Measurements from ENCODE around the gene NDUFA8. TPM values are rescaled to one million over a fixed set of nuclear protein-coding genes. Genes with fewer than 3 reads are reported as not detected.

NDUFA8 gene
- total and polyA plus RNA-seq, 2 donors (not counting 1 experiment from before 2014, with no cell fraction given) = 26.6 to 90.2 TPM

DNA sequence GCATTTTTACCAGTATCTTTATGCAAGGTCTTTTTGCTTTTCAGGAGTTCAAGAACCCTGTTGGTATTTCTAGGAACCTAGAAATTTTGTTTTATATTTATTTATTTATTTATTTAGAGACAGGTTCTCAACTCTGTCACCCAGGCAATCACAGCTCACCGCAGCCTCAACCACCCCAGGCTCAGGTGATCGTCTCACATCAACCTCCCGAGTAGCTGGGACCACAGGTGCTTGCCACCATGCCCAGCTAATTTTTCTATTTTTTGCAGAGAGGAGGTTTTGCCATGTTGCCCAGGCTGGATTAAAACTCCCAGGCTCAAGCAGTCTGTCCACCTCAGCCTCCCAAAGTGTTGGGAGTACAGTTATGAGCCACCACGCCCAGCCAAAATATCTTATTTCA lies 36.3 kb upstream of the NDUFA8 start:
- H3K27me3 ChIP-seq (ENCODE audit: control insufficient read depth, insufficient read depth, low read length) = peaks cover 3% of the 10 kb centered on the region
- no peaks in the 10 kb centered on the region for H3K9me3 ChIP-seq (ENCODE audit: control insufficient read depth, insufficient read depth, low read depth, low read length)
- peaks cover 3% of the 10 kb centered on the region for H3K4me1 ChIP-seq (ENCODE audit: control insufficient read depth, extremely low read depth, insufficient read depth, low read length)
- no peak overlapping the region for H3K4me2 ChIP-seq (ENCODE audit: extremely low read depth, insufficient read depth, low read length)
- DNase-seq (ENCODE audit: low read depth in 2 of 2) = no peak
- TF ChIP-seq EZH2 (IDR thresholded peaks at IDR 0.05; ENCODE audit: low read length, missing control alignments) = no peak
- TF ChIP-seq, protein P1, sequence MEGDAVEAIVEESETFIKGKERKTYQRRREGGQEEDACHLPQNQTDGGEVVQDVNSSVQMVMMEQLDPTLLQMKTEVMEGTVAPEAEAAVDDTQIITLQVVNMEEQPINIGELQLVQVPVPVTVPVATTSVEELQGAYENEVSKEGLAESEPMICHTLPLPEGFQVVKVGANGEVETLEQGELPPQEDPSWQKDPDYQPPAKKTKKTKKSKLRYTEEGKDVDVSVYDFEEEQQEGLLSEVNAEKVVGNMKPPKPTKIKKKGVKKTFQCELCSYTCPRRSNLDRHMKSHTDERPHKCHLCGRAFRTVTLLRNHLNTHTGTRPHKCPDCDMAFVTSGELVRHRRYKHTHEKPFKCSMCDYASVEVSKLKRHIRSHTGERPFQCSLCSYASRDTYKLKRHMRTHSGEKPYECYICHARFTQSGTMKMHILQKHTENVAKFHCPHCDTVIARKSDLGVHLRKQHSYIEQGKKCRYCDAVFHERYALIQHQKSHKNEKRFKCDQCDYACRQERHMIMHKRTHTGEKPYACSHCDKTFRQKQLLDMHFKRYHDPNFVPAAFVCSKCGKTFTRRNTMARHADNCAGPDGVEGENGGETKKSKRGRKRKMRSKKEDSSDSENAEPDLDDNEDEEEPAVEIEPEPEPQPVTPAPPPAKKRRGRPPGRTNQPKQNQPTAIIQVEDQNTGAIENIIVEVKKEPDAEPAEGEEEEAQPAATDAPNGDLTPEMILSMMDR (conservative IDR thresholded peaks at IDR 0.05 in 1 of 2, IDR thresholded peaks at IDR 0.05 in 1 of 2; ENCODE audit: low read depth in 1 of 2, low read length in 2 of 2) = no peak
- no peaks in the 10 kb centered on the region for H4K20me1 ChIP-seq (ENCODE audit: control insufficient read depth, extremely low read depth, insufficient read depth, low read length)
- H3K36me3 ChIP-seq (ENCODE audit: control insufficient read depth, insufficient read depth, low read length) = no peaks in the 10 kb centered on the region
- no peak overlapping the region for H3K27ac ChIP-seq (ENCODE audit: insufficient read depth, low read length)
- H3K4me3 ChIP-seq (replicated peaks in 1 of 4; ENCODE audit: control extremely low read depth in 1 of 4, insufficient read depth in 1 of 4, low read depth in 3 of 4, low read length in 4 of 4) = no peak overlapping the region
- H2AFZ ChIP-seq (ENCODE audit: low read length) = no peak overlapping the region
- H3K79me2 ChIP-seq (ENCODE audit: control insufficient read depth, insufficient read depth, low read length) = no peaks in the 10 kb centered on the region
- no peak overlapping the region for H3K9ac ChIP-seq (ENCODE audit: insufficient read depth, low read length)

DNA sequence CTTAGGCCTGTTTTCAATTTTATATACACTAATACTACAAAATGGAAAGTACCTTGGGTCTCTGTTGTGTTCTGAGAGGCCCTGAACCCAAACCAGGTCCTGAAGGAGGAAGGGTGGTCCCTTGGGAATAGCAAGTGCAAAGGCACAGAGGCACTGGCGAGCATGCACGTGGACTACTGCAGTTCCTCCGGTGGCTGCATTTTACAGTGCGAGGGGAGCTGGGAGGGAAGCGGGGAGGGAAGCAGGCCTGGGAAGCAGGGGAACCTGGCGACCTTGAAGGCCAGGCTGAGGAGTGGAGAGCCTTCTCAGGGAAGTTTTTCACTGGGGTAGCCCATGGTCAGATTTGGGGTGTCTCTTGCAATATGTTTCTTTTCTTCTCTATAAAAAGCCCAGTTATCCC lies 34.1 kb upstream of the NDUFA8 start:
- Histone ChIP-seq H3K79me2 (ENCODE audit: control insufficient read depth, insufficient read depth, low read length) (no peaks in the 10 kb centered on the region), H3K9me3 (ENCODE audit: control insufficient read depth, insufficient read depth, low read depth, low read length) (no peaks in the 10 kb centered on the region)
- TF ChIP-seq EZH2 (IDR thresholded peaks at IDR 0.05; ENCODE audit: low read length, missing control alignments) = no peak
- TF ChIP-seq, protein P1 (conservative IDR thresholded peaks at IDR 0.05 in 1 of 2, IDR thresholded peaks at IDR 0.05 in 1 of 2; ENCODE audit: low read depth in 1 of 2, low read length in 2 of 2) = no peak

DNA sequence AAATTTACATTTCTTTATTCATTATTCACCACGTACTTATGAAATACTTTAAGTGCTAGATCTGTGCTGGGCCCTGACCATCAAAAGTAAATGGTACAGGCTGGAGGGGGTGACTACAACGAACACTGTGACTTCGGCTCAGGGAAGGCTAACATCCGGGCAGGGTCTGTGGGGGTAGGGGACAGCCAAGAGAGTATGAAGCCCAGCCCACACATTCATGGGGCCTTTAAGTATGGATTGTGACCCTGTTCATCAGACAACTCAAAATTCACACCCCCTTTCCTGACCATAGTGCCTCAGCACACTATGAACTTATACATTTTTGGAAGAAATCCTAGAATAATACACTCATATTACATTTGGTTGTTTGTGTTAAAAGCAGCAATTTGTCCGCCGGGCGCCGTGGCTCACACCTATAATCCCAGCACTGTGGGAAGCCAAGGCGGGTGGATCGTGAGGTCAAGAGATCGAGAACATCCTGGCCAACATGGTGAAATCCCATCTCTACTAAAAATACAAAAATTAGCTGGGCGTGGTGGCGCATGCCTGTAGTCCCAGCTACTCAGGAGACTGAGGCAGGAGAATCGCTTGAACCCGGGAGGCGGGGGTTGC lies 33.4 kb upstream of the NDUFA8 start:
- DNase-seq (ENCODE audit: low read depth in 2 of 2) = no peak

More for the DNA sequence above, 34.1 kb upstream of the NDUFA8 start:
- peaks cover 3% of the 10 kb centered on the region for H3K27me3 ChIP-seq (ENCODE audit: control insufficient read depth, insufficient read depth, low read length)
- no peaks in the 10 kb centered on the region for H3K36me3 ChIP-seq (ENCODE audit: control insufficient read depth, insufficient read depth, low read length)
- no peak overlapping the region for H3K27ac ChIP-seq (ENCODE audit: insufficient read depth, low read length)
- H4K20me1 ChIP-seq (ENCODE audit: control insufficient read depth, extremely low read depth, insufficient read depth, low read length) = no peaks in the 10 kb centered on the region
- no peak overlapping the region for H3K4me2 ChIP-seq (ENCODE audit: extremely low read depth, insufficient read depth, low read length)
- H3K4me1 ChIP-seq (ENCODE audit: control insufficient read depth, extremely low read depth, insufficient read depth, low read length) = peaks cover 3% of the 10 kb centered on the region
- no peak for DNase-seq (ENCODE audit: low read depth in 2 of 2)
- H3K9ac ChIP-seq (ENCODE audit: insufficient read depth, low read length) = no peak overlapping the region
- H3K4me3 ChIP-seq (replicated peaks in 1 of 4; ENCODE audit: control extremely low read depth in 1 of 4, insufficient read depth in 1 of 4, low read depth in 3 of 4, low read length in 4 of 4) = no peak overlapping the region
- H2AFZ ChIP-seq (ENCODE audit: low read length) = no peak overlapping the region

More for the DNA sequence above, 33.4 kb upstream of the NDUFA8 start:
- TF ChIP-seq EZH2 (IDR thresholded peaks at IDR 0.05; ENCODE audit: low read length, missing control alignments) = no peak
- TF ChIP-seq, protein P1 (conservative IDR thresholded peaks at IDR 0.05 in 1 of 2, IDR thresholded peaks at IDR 0.05 in 1 of 2; ENCODE audit: low read depth in 1 of 2, low read length in 2 of 2) = no peak
- Histone ChIP-seq H3K36me3 (ENCODE audit: control insufficient read depth, insufficient read depth, low read length) (no peaks in the 10 kb centered on the region), H4K20me1 (ENCODE audit: control insufficient read depth, extremely low read depth, insufficient read depth, low read length) (no peaks in the 10 kb centered on the region), H3K9me3 (ENCODE audit: control insufficient read depth, insufficient read depth, low read depth, low read length) (no peaks in the 10 kb centered on the region), H3K27ac (ENCODE audit: insufficient read depth, low read length) (no peak overlapping the region), H3K4me2 (ENCODE audit: extremely low read depth, insufficient read depth, low read length) (no peak overlapping the region), H3K9ac (ENCODE audit: insufficient read depth, low read length) (no peak overlapping the region), H3K4me3 (replicated peaks in 1 of 4; ENCODE audit: control extremely low read depth in 1 of 4, insufficient read depth in 1 of 4, low read depth in 3 of 4, low read length in 4 of 4) (no peak overlapping the region), H2AFZ (ENCODE audit: low read length) (no peak overlapping the region), H3K27me3 (ENCODE audit: control insufficient read depth, insufficient read depth, low read length) (peaks cover 3% of the 10 kb centered on the region), H3K79me2 (ENCODE audit: control insufficient read depth, insufficient read depth, low read length) (no peaks in the 10 kb centered on the region), H3K4me1 (ENCODE audit: control insufficient read depth, extremely low read depth, insufficient read depth, low read length) (peaks cover 3% of the 10 kb centered on the region)

Measured in fibroblast of lung (primary cell).